HEK293 (cell line): ENCODE data around the gene PPP1R10.

Experiments used
- CTCF ChIA-PET: fragments of 350-600 bp; formaldehyde crosslinking; extraction: SDS; loops from one replicate; lab custom pipeline; 2021; ENCODE audit warnings: antibody characterized with exemption; lab: Yijun Ruan, JAX
- POLR2A ChIA-PET: fragments of 300-600 bp; formaldehyde crosslinking; extraction: SDS; loops from one replicate; lab custom pipeline; 2020; ENCODE audit warnings: antibody characterized with exemption, inconsistent platforms; lab: Yijun Ruan, JAX
- H3K27ac ChIP-seq: fragments of 200-500 bp; sonication (Bioruptor generic); 2 replicates; pipeline ENCODE4 v1.5.1; 2014; ENCODE audit warnings: low read depth, low read length, control low read depth, inconsistent platforms; ENCODE audit errors: extremely low read depth
- H3K36me3 ChIP-seq, 2 experiments: fragments of 200-500 bp in 1 of 2; sonication (Bioruptor generic) in 1 of 2; 1 replicate in 1 of 2; 2 replicates in 1 of 2; pipeline ENCODE4 v1.5.1; 2014 to 2017; ENCODE audit warnings: inconsistent platforms in 2 of 2, low read length in 2 of 2; ENCODE audit not compliant: control insufficient read depth in 2 of 2, insufficient read depth in 1 of 2
- H3K4me1 ChIP-seq: fragments of 200-500 bp; sonication (Bioruptor generic); 2 replicates; pipeline ENCODE4 v1.5.1; 2014; ENCODE audit warnings: mild to moderate bottlenecking, low read length, inconsistent platforms; ENCODE audit not compliant: control insufficient read depth, insufficient read depth
- H3K4me3 ChIP-seq: 2 replicates; pipeline ENCODE4 v1.5.1; 2011; ENCODE audit warnings: low read depth, mild to moderate bottlenecking, control low read depth, low read length, moderate library complexity
- H3K9me3 ChIP-seq: fragments of 200-500 bp; sonication (Bioruptor generic); 2 replicates; pipeline ENCODE4 v1.5.1; 2014; ENCODE audit warnings: low read depth, low read length, inconsistent platforms; ENCODE audit not compliant: control insufficient read depth, insufficient read depth
- ELK4 ChIP-seq: IDR thresholded peaks from 2 replicates; pipeline ENCODE4 v1.6.1; 2011; ENCODE audit warnings: mild to moderate bottlenecking, low read depth, low read length, borderline replicate concordance
- FEZF1 ChIP-seq: fragments of 450-650 bp; formaldehyde crosslinking; IDR thresholded peaks from 2 replicates; pipeline ENCODE4 v1.5.1; 2016; ENCODE audit warnings: missing biosample characterization, missing genetic modification characterization
- GLI2 ChIP-seq: fragments of 450-650 bp; formaldehyde crosslinking; IDR thresholded peaks from 2 replicates; pipeline ENCODE4; 2017; ENCODE audit warnings: missing biosample characterization, missing genetic modification characterization, low read depth, borderline replicate concordance
- PRDM1 ChIP-seq: fragments of 450-650 bp; formaldehyde crosslinking; IDR thresholded peaks from 2 replicates; pipeline ENCODE4; 2016; ENCODE audit warnings: missing biosample characterization, missing genetic modification characterization
- ZBTB26 ChIP-seq: fragments of 450-650 bp; formaldehyde crosslinking; optimal IDR thresholded peaks from 2 replicates; pipeline ENCODE3; 2016; ENCODE audit warnings: missing biosample characterization, mild to moderate bottlenecking, missing genetic modification characterization
- ZEB2 ChIP-seq: fragments of 450-650 bp; formaldehyde crosslinking; IDR thresholded peaks from 2 replicates; pipeline ENCODE4 v1.5.1; 2016; ENCODE audit warnings: missing biosample characterization, missing genetic modification characterization
- ZNF133 ChIP-seq: fragments of 450-650 bp; formaldehyde crosslinking; IDR thresholded peaks from 2 replicates; pipeline ENCODE4 v1.5.1; 2016; ENCODE audit warnings: missing biosample characterization, missing genetic modification characterization
- ZNF2 ChIP-seq: fragments of 450-650 bp; formaldehyde crosslinking; IDR thresholded peaks from 2 replicates; pipeline ENCODE4 v1.5.1; 2016; ENCODE audit warnings: missing biosample characterization, missing genetic modification characterization
- ZNF211 ChIP-seq: fragments of 450-650 bp; formaldehyde crosslinking; IDR thresholded peaks from 2 replicates; pipeline ENCODE4 v1.5.1; 2016; ENCODE audit warnings: low read depth, missing biosample characterization, missing genetic modification characterization
- ZNF280D ChIP-seq: fragments of 450-650 bp; formaldehyde crosslinking; IDR thresholded peaks from 2 replicates; pipeline ENCODE4 v1.5.1; 2016; ENCODE audit warnings: missing biosample characterization, missing genetic modification characterization
- ZNF311 ChIP-seq: fragments of 450-650 bp; formaldehyde crosslinking; IDR thresholded peaks from 2 replicates; pipeline ENCODE4 v1.5.1; 2017; ENCODE audit warnings: missing biosample characterization, missing genetic modification characterization, borderline replicate concordance
- ZNF37A ChIP-seq: fragments of 450-650 bp; IDR thresholded peaks from 2 replicates; pipeline ENCODE4 v1.5.1; 2018; ENCODE audit warnings: missing biosample characterization, missing genetic modification characterization
- ZNF513 ChIP-seq: fragments of 450-650 bp; IDR thresholded peaks from 2 replicates; pipeline ENCODE4 v1.5.1; 2018; ENCODE audit warnings: missing biosample characterization, missing genetic modification characterization
- ZNF626 ChIP-seq: fragments of 450-650 bp; sonication (Bioruptor Pico); formaldehyde crosslinking; IDR thresholded peaks from 2 replicates; pipeline ENCODE4 v1.5.1; 2018; ENCODE audit warnings: missing biosample characterization, missing genetic modification characterization, inconsistent platforms
- ZNF664 ChIP-seq: fragments of 450-650 bp; formaldehyde crosslinking; IDR thresholded peaks from 2 replicates; pipeline ENCODE4 v1.5.1; 2016; ENCODE audit warnings: missing biosample characterization, missing genetic modification characterization
- ZNF830 ChIP-seq: fragments of 450-650 bp; IDR thresholded peaks from 2 replicates; pipeline ENCODE4 v1.5.0; 2018; ENCODE audit warnings: missing biosample characterization, missing genetic modification characterization, low read depth, mild to moderate bottlenecking, moderate library complexity

PPP1R10 gene

GRCh38 chr6:30614044-30614842, 2.8 kb downstream of the PPP1R10 start:
- H3K36me3 ChIP-seq: peaks cover 3 to 39% of the 10 kb centered on the region in 2 experiments
- ChIA-PET POLR2A (interaction anchor here (0.6 to 4.8 kb wide), 53 partner anchors 8 to 517 kb away, joined by 3 to 197 read pairs (median 6); partner anchors contain the start of genes ABCF1, ATAT1, C6orf136 and DDR1), CTCF (interaction anchor here (0.6 to 3.2 kb wide), 12 partner anchors 10 to 161 kb away, joined by 3 to 29 read pairs (median 6); no protein-coding TSS in a partner anchor)
- no peak for TF ChIP-seq ZNF513 (tag by site-specific recombination)
- TF ChIP-seq ZNF211 (tag by site-specific recombination): no peak
- no peak for TF ChIP-seq ZNF280D (tag by site-specific recombination)
- TF ChIP-seq ZNF133: no peak
- TF ChIP-seq GLI2 (tag by site-specific recombination): no peak
- TF ChIP-seq ZNF2: peak; percentile 21; the same call in 1 of the 2 replicates
- no peak for TF ChIP-seq FEZF1
- TF ChIP-seq ZBTB26 (tag by site-specific recombination): peak; percentile 5
- no peak for TF ChIP-seq ZNF830
- TF ChIP-seq ZEB2 (tag by site-specific recombination): no peak
- TF ChIP-seq ZNF626: no peak
- no peak for TF ChIP-seq ZNF664 (tag by site-specific recombination)
- no peak for TF ChIP-seq ZNF311 (tag by site-specific recombination)
- TF ChIP-seq ELK4: no peak
- peak; percentile 73; the same call in 1 of the 2 replicates for TF ChIP-seq PRDM1 (tag by site-specific recombination)
- TF ChIP-seq ZNF37A (tag by site-specific recombination): no peak
- no peaks in the 10 kb centered on the region for H3K9me3 ChIP-seq
- peak overlapping the region; percentile 20 for H3K4me3 ChIP-seq
- peaks cover 18% of the 10 kb centered on the region for H3K4me1 ChIP-seq
- peak overlapping the region; percentile 65 for H3K27ac ChIP-seq
